ENCODE measurements around the gene MAGI1.
"Not testable (repeated sequence)": the region's sequence is repeated elsewhere in the genome, so short reads cannot be mapped to it uniquely, and the experiment has no call there.

MAGI1 gene

DNA sequence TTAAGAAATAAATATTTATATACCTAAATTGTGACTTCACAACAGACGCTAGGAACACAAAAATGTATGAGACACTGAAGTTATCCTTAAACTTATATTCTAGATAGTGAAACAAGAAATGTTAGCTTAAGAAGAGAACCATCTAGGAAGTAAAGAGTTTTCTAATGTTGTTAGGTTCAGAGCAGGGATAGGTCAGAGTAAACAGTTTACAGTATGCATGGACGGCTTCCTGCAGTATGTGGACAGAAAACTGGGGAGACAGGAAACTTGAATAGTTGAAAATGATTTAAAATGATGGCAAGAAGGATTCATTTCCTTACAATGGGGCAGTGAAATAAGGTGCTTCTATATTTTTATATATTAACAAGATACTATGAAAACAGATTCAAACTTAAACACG, 449.8 kb downstream of the MAGI1 start:
- no peak for DNase-seq (ENCODE audit: low spot score)

DNA sequence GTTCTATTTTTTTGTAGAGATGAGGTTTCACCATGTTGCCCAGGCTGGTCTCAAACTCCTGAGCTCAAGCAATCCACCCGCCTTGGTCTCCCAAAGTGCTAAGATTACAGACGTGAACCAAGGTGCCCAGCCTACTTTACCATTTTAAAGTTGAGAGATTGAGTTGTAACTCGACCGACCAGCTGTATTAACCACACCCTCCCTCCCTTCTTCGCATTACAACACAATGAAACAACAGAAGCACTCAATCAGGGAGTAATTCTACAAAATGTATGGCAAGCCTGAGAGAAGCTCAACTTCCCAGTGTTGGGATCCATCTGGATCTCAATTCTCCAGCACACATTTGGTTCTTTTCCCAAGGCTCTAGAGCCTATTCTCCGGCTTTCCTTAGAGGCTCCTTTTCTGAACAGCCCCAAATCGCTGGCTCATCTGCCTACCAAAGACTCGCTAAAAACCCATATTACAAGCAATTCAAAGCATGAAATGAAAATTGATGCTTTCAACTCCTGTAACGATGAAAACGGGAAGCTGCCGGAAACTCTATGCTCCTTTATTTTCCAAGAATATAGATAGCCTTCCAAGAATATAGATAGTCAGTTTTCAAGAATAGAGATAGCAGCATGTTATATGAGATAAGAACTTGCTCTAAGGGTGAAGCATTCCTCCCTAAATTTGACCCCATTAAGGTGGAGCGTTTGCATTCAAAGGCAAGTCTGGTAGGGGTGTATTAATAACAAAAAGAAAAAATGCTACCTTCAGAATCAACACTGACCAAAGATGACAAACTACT, 450.9 kb downstream of the MAGI1 start:
- DNase-seq (ENCODE audit: low spot score) = no peak

DNA sequence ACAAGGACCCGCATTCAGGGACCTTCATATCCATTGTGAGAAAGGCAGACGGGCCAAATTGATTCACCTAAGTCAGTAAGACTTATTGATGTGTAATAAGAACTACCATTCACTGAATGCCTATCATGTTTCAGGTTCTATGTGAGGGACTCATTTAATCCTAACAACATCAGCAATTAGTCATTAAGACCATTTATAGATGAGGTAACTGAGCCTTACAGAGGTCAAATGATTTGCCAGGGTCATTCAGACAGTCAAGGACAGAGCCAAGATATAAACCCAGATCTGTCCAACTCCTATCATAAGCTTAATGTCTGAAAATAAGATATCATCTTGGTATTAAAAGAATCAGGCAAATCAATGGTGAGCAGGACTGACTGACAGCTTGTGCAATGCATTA, 453.8 kb downstream of the MAGI1 start:
- DNase-seq (ENCODE audit: low spot score) = no peak

DNA sequence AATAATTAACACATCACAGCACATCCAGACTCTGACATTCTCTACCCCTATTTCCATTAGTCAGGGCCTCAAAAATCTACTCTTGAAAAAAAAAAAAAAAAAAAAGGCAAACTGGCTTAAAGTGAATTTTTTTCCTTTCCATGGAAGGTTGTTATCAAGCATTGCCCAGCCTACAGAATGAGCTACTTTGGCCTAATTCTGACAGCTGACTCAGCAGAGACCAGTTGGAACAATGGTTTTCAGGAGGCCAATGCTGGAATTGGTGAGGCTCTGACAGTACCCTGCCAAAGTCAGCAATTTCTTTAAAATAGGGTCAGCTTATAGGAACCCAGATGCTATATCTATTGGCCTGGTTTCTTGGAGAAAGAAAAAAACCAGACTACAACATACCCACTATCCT, 454.7 kb downstream of the MAGI1 start:
- no peak for DNase-seq (ENCODE audit: low spot score)

DNA sequence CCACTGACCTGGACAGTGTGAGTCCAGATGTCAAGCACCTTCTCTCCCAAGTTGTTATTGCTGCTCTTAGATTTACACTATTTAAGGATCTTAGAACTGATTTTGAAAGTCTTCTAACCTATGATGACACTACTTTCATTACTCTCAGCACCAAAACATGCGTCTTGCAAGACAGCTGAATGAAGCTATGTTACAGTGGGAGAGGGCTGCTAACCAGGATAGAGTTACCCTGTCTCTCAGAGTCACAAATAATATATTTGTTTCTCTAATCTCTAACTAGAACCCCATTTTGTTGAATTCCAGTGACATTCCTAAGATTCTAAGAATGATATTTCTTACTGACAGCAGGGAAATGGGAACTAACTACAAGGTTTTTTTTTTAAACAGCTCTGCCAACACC, 455.5 kb downstream of the MAGI1 start:
- DNase-seq (ENCODE audit: low spot score) = no peak

DNA sequence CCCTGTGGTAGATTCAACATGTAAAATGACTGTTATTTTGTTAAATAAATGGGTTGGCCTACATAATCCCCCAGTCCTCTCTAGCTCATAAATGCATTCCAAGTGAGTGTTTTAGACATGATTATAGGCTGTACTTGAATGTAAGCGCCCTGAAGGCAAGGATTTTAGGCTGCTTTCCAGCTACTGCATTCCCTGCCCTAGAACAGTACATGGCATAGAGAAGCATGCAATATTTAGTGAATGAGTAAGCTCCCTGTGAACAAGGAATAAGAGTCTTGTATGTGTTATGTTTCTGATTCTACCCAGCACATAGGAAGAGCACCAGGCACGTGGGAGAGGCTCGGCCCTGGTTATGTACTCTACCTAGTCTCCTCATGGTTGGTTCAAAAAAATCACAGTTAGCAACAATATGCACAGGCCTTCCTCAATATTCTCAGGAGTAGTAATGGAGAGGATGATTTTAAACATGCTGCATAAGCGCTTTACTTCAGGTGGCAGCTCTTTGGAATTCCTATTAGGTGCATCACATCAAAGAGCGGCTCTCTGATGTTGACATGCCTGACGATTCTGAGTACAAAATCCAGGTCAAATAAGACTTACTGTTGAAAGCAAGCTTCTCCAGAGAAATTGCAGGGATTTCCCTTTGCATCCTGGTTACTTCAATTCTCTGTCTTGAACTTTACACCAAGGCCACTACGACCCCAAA, 456.6 kb downstream of the MAGI1 start:
- no peak for DNase-seq (ENCODE audit: low spot score)

DNA sequence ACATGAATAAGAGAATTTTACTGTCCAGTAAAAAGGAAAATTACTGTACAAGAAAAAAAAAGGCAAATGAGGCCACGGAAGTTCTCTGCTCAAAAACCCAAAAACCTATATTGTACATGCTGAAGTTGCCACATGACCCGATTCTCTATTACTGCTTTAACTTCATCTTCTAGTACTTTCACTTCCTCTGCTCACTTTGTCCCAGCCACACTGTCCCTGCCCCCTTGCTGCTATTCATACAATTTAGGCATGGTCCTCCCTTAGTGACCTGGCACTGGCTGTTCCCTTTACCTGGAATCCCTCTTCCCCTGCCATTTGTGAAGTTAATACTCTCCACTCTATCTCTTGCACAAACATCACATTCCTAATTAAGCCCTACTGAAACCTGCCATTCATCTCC, 457.4 kb downstream of the MAGI1 start:
- no peak for DNase-seq (ENCODE audit: low spot score)

DNA sequence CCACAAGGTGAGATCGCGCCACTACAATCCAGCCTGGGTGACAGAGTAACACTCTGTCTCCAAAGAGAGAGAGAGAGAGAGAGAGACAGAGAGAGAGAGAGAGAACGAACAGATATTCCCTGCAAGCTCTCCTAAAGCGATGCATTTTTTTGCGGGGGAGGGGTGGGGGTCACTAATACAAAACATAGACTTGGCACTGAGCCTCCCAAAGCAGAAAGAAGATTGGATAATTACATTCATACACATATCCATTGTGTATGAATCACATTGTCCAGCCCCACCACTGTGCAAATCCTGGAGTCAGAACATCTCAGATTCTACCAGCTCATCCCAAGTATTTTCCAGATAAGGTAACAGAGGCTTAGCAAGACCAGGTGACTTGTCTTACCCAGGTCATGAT, 459.9 kb downstream of the MAGI1 start:
- no peak for DNase-seq (ENCODE audit: low spot score)

DNA sequence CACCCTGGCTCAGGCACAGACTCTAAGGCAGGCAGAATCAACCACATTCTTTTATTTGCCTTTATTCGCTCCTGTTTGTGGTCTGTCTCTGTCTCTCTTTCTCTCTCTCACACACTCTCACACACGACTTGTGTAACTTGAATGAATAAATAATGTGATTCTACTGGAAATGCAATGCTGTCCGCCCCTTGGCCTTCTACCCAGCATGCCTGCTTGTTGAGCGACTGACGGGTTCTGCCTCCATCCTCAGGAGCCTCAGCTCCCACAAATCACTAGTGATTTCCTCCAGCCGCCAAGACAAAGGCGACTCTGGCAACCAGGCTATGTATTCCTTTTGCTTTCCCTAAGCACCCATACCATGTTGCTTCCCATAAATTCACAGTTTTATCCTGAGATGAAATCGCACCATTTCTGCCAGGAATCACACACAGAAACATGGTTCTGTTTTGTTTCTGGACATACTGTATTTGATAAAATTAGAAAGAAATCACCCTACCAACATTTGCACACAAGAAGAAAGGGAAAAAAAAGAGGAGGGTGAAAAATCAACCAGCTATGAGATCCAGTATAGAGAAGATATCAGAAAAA, 460.8 kb downstream of the MAGI1 start:
- no peak for DNase-seq (ENCODE audit: low spot score)

DNA sequence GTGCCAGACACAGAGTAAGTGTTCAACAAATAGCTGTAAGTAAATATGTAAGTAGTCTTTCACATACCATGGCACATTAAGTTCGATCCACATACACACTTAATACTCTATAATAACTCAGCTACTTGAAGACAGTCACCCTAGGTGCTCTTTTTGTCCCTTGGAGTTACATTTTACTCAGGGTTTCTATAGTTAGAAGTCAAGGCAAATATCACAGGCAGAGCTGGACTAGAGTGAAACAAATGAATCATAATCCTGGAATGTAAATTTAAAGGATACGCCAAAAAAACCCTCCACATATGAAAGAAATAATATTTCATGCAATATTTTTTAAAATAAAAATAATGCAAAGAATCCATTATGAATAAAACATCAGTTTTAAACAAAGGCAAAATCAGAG, 461.8 kb downstream of the MAGI1 start:
- DNase-seq (ENCODE audit: low spot score) = no peak

DNA sequence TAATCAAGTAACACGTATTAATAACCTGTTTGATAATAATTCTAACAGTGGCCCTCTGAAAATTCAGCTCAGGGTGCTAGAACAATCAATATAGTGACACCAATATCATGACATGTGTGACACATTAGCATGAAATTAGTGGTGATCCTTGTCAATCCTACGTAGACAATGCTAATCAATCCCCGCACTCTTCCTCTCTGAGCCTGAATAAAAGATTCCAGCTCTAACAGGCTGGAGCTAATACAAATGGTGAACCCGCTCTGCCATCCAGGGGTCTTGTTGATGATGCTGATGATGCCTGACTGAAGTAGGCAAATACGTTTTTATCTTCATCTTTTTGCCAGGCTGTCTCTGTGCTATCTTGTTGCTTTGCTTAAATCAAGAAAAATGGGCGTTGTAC, 462.5 kb downstream of the MAGI1 start:
- no peak for DNase-seq (ENCODE audit: low spot score)

DNA sequence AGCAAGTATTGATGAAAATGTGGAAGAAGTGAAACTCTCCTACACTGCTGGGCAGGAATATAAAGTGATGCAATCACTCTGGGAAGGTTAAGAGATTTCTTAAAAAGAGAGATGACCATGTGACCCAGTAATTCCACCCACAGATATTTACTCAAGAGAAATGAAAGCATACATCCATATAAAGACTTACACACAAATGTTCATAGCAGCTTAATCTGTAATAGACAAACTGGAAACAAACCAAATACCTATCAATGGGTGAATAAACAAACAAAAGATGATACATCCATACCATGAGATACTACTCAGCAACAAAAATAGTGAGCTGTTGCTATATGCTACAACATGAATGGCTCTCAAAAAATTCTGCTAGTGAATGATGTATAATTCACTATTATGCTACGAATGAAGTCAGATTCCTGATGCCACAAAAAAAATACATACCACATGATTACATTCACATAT, 463.3 kb downstream of the MAGI1 start:
- no peak for DNase-seq (ENCODE audit: low spot score)

DNA sequence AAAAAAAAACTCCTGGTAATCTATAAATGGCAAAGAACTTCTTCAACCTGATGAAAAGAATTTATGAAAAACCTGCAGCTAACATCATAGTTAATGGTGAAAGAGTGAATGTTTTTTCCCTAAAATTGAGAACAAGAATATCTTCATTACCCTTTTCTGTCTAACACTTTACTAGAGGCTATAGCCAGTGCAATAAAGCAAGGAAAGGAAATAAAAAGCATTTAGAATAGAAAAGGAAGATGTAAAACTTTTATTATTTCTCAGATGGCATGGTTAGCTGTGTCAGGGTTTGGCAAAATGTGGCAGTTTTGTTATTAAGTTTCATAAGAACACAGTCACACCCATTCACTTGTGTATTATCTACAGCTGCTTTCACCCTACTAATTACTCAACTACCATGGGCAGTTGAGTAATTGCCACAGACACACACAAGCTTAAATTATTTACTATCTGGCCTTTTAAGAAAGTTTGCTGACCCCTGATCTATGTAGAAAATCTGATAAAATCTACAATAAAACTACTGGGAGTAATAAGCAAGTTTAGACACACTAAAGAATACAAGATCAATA, 465.1 kb downstream of the MAGI1 start:
- no peak for DNase-seq (ENCODE audit: low spot score)

DNA sequence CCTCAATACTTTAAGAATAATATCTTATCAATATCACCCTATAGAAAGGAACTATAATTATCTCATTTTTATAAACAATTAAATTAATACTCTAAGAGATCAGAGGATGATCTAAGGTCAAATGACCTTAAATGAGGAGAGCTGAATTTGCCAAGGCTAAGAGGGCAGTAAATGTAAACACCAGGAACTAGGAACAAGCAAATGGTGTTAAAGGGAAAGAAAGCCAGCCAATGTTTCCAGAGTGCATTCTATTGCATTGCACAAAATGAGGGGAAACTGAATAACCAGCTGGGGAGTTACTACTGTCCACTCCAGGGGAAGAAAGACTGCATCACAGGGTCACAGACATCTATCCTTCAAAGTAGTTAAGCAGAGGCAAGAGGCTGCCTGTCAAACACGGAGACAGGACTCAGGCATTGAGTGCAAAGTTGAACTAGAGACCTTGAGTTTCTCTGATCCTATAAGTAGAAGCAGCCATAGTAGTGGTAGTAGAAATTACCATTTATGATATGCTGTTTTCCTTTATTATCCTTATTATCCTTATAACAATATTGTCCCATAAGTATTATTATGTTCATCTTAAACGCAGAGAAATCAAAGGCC, 466.4 kb downstream of the MAGI1 start:
- no peak for DNase-seq (ENCODE audit: low spot score)

DNA sequence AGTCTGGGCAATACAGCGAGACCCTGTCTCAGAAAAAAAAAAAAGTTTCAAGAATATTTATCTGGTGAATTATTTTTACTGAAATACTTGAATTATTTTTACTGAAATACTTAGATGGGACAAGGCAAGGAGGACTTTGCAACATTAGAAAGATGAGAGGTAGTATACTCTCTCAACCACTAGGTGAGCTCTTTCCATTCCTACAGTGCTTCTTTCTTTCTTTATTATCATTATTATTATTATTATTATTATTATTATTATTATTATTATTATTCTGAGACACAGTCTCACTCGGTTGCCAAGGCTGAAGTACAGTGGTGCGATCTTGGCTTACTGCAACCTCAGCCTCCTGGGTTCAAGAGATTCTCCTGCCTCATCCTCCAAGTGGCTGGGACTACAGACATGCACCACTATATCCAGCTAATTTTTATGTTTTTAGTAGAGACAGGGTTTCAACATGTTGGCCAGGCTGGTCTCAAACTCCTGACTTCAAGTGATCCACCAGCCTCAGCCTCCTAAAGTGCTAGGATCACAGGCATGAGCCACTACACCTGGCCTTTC, 468.8 kb downstream of the MAGI1 start:
- DNase-seq (ENCODE audit: low spot score) = no peak

DNA sequence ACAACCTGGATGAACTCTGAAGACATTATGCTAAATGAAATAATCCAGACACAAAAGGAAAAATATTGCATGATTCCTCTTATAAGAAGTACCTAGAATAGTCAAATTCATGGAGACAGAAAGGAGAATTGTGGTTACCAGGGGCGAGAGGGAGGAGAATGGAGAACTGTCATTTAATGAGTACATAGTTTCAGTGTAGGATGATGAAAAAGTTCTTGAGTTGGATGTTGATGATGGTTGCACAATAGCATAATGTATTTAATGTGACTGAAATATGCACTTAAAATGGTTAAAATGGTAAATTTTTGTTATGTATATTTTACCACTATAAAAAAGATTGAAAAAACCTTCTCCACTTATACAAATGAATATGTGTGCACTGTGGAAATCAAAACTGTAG, 469.6 kb downstream of the MAGI1 start:
- no peak for DNase-seq (ENCODE audit: low spot score)

DNA sequence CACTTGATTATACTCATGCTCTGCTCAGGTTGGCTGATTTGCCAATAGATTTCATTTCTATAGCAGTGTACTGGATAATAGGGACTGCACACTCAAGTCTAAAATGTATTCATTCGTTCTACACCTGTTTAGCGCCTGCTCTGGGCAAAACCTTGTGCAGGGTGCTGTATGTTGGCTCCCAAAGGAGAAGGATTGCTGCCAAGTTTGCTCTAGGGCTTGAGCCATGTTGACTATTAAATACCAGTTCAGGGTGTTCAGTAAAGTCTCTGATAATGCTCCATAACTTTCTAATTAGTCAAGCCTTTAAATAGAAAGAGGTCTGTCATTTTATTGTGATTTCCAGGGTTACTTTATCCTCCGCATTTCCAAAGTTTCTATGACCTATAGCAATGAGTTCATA, 470.2 kb downstream of the MAGI1 start:
- no peak for DNase-seq (ENCODE audit: low spot score)

DNA sequence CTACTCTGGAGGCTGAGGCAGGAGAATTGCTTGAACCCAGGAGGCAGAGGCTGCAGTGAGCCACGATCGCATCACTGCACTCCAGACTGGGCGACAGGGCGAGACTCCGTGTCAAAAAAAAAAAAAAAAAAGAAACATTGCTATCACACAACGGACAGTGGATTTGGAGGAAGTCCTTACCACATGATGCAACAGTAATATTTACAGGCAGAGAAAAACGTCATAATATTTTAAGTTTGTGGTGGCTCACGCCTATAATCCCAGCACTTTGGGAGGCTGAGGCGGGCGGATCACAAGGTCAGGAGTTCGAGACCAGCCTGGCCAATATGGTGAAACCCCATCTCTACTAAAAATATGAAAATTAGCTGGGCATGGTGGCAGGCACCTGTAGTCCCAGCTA, 473.0 kb downstream of the MAGI1 start:
- DNase-seq (ENCODE audit: low spot score) = not testable (repeated sequence)

DNA sequence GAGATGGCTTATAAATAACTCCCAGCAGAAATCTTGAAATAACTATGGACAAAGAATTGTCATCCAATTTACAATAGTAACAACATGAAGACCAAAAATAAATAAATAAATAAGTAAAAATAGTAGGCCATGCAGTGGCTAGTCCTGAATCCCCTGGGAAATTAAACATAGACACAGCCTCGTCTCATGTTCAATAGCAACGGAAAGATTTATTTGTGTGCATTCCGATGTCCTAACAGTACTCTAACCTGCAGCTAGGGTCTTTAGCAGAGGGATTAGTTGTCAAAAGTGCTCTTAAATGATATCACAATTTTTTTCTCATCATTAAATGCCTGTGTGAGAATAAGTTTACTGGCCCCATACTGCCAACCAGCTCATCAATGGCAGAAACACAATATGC, 474.2 kb downstream of the MAGI1 start:
- no peak for DNase-seq (ENCODE audit: low spot score)

DNA sequence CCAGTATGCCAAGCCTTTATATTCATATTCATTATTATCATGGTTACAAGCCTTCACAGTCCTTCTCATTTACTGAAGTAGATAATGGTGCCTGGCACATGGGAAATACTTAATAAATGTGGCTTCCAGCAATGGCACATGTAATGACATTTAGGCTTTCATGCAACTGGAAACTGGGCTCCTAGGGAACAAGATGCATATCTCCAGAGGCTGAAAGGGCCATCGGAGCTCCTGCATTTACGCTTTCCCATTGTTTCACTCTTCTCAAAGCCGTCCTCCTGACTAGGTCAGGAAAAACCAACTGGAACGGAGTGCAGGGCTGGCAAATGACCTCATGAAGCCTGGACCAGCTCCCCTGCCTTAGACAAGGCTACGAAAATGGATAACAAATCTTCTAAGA, 474.9 kb downstream of the MAGI1 start:
- DNase-seq (ENCODE audit: low spot score) = no peak

DNA sequence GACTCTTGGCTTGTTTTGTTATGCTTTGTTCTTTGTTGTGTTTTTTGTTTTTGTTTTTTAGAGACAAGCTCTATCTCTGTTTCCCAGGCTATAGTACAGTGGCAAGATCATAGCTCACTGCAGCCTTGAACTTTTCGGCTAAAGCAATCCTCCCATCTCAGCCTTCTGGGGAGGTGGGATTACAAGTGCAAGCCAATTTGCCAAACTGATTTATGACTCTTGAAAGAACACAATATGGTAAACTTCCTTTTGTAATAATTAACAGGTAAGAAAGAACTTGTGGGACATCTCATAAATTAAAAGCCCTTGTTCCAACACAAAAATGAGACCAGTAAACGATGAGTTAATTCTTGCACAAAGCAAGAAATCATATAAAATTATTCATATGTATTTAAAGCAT, 476.3 kb downstream of the MAGI1 start:
- no peak for DNase-seq (ENCODE audit: low spot score)

DNA sequence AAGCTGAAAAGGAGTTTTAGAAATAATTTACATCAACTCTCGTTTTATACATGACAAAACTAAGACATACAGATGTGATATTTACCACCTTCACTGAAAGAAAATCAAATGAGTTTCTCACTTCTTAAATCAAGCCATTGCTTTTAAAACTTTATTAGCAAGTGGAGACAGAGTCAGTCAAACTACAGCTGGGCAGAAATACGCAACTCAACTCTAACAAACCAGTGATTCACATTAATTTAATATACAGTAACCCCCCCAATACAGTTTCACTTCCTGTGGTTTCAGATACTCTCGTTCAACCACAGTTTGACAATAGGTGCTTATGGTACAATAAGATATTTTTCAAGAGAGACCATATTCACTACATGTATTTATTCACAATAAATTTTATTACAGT, 477.1 kb downstream of the MAGI1 start:
- no peak for DNase-seq (ENCODE audit: low spot score)
